NCI-H524 treated with DMSO at 0.1 percent for 48 hours (cell line): ENCODE data around the gene CCDC188.

Experiments
- DNase-seq: peaks from one replicate; lab custom pipeline; 2025; lab: John Stamatoyannopoulos, UW

The CCDC188 gene

GRCh38 chr22:20150381-20151275 is at the start of gene CCDC188:
Gene CCDC188 (minus strand): TSS chr22:20151055. CDS start chr22:20150986, 69 bp downstream.
- DNase-seq, result no peak

GRCh38 chr22:20199906-20200305 is 49.1 kb upstream of the CCDC188 start:
- no peak for DNase-seq

GRCh38 chr22:20199413-20199842 is 48.6 kb upstream of the CCDC188 start:
- no peak for DNase-seq

GRCh38 chr22:20198557-20199319 is 47.9 kb upstream of the CCDC188 start:
- no peak for DNase-seq

GRCh38 chr22:20197407-20198030 is 46.7 kb upstream of the CCDC188 start:
- no peak for DNase-seq

GRCh38 chr22:20196094-20196842 is 45.4 kb upstream of the CCDC188 start:
- DNase-seq, result no peak

- no peak for DNase-seq
Observed at GRCh38 chr22:20194681-20195593, 44.1 kb upstream of the CCDC188 start.

GRCh38 chr22:20193761-20194494 is 43.1 kb upstream of the CCDC188 start:
- DNase-seq, result no peak

GRCh38 chr22:20192972-20193760 is 42.3 kb upstream of the CCDC188 start:
- no peak for DNase-seq

GRCh38 chr22:20192293-20192971 is 41.6 kb upstream of the CCDC188 start:
- DNase-seq, result no peak

GRCh38 chr22:20191803-20192202 is 40.9 kb upstream of the CCDC188 start:
- DNase-seq, result no peak

GRCh38 chr22:20191000-20191515 is 40.2 kb upstream of the CCDC188 start:
- no peak for DNase-seq

GRCh38 chr22:20188567-20188877 is 37.7 kb upstream of the CCDC188 start:
- no peak for DNase-seq

- no peak for DNase-seq
Observed at GRCh38 chr22:20187777-20188566, 37.1 kb upstream of the CCDC188 start.

GRCh38 chr22:20186871-20187546 is 36.2 kb upstream of the CCDC188 start:
- no peak for DNase-seq

GRCh38 chr22:20186183-20186870 is 35.5 kb upstream of the CCDC188 start:
- DNase-seq, result peak; percentile 52

GRCh38 chr22:20185750-20186149 is 34.9 kb upstream of the CCDC188 start:
- DNase-seq, result no peak
